ENCODE results near the gene SUPT20HL1. TPM values are rescaled to one million over a fixed set of nuclear protein-coding genes. Genes with fewer than 3 reads are reported as not detected.
"Not testable (repeated sequence)": the region's sequence is repeated elsewhere in the genome, so short reads cannot be mapped to it uniquely, and the experiment has no call there.

The SUPT20HL1 gene
- total RNA-seq (ENCODE audit: unreplicated experiment), result not detected
- long read RNA-seq, result 0 reads

- H3K27ac Mint-ChIP-seq (ENCODE audit: unreplicated experiment), result no peak within 1 kb of the TSS
- TF ChIP-seq CTCF (IDR thresholded peaks at IDR 0.05; ENCODE audit: partially characterized antibody, unreplicated experiment), result no peak
- no peak within 1 kb of the TSS for H3K4me3 Mint-ChIP-seq (ENCODE audit: unreplicated experiment)
- H3K36me3 Mint-ChIP-seq (ENCODE audit: unreplicated experiment), result no peaks in the 10 kb centered on the region
- no peak for DNase-seq
- no peaks in the 10 kb centered on the region for H3K4me1 Mint-ChIP-seq (ENCODE audit: low read depth, unreplicated experiment)
- H3K9me3 Mint-ChIP-seq (ENCODE audit: unreplicated experiment), result no peaks in the 10 kb centered on the region
- peaks cover 1% of the 10 kb centered on the region for H3K27me3 Mint-ChIP-seq (ENCODE audit: unreplicated experiment)
Observed at GRCh38 chrX:24360272-24360671, at the start of gene SUPT20HL1. SUPT20HL1 (plus strand) TSS chrX:24360639; CDS start chrX:24362761, 2,122 bp downstream.

DNA sequence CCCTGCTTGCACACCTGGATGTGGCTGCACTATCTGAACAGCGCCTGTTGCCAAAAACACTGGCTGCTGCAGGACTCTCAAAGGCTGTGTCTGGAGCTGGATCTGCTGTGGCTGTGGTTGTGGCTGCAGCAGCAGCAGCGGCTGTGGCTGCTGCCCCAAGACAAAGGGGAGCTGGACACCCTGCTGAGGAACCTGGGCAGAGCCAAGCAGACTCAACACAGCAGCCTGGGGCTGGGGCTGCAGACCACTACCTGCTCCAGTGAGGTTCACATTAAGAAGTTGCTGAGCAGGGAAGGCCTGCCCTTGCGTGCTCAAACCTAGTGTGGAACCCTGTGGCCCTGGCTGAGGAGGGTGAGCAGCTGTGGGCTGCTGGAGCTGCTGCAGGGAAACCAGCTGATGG lies 49.5 kb upstream of the SUPT20HL1 start:
- not testable (repeated sequence) for H3K4me3 Mint-ChIP-seq (ENCODE audit: unreplicated experiment); H3K27me3 Mint-ChIP-seq (ENCODE audit: unreplicated experiment); H3K4me1 Mint-ChIP-seq (ENCODE audit: low read depth, unreplicated experiment); H3K36me3 Mint-ChIP-seq (ENCODE audit: unreplicated experiment); H3K9me3 Mint-ChIP-seq (ENCODE audit: unreplicated experiment); DNase-seq; H3K27ac Mint-ChIP-seq (ENCODE audit: unreplicated experiment)

GRCh38 chrX:24311507-24312248 lies 48.8 kb upstream of the SUPT20HL1 start:
- not testable (repeated sequence) for H3K36me3 Mint-ChIP-seq (ENCODE audit: unreplicated experiment); H3K4me1 Mint-ChIP-seq (ENCODE audit: low read depth, unreplicated experiment); H3K27ac Mint-ChIP-seq (ENCODE audit: unreplicated experiment); H3K9me3 Mint-ChIP-seq (ENCODE audit: unreplicated experiment); H3K27me3 Mint-ChIP-seq (ENCODE audit: unreplicated experiment); DNase-seq; H3K4me3 Mint-ChIP-seq (ENCODE audit: unreplicated experiment)

DNA sequence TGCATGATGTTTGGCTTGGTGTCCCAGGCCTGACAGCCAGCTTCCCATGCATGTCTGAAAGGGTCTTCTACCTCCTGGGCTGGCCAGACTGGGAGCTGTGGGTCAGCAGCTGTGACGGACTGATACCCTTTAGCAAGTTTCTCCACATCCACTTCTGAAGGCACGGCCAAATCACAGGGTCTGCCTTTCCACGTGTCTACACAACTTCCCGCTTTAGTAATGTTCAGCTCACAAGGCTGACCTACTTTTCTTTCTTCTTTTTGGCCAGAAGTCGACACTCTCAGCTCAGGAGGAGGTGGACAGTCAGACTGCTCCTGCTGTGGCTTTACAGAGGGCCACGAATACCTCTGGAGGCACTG lies 48.2 kb upstream of the SUPT20HL1 start:
- not testable (repeated sequence) for DNase-seq; H3K27ac Mint-ChIP-seq (ENCODE audit: unreplicated experiment); H3K27me3 Mint-ChIP-seq (ENCODE audit: unreplicated experiment); H3K9me3 Mint-ChIP-seq (ENCODE audit: unreplicated experiment); H3K4me3 Mint-ChIP-seq (ENCODE audit: unreplicated experiment); H3K36me3 Mint-ChIP-seq (ENCODE audit: unreplicated experiment); H3K4me1 Mint-ChIP-seq (ENCODE audit: low read depth, unreplicated experiment)

DNA sequence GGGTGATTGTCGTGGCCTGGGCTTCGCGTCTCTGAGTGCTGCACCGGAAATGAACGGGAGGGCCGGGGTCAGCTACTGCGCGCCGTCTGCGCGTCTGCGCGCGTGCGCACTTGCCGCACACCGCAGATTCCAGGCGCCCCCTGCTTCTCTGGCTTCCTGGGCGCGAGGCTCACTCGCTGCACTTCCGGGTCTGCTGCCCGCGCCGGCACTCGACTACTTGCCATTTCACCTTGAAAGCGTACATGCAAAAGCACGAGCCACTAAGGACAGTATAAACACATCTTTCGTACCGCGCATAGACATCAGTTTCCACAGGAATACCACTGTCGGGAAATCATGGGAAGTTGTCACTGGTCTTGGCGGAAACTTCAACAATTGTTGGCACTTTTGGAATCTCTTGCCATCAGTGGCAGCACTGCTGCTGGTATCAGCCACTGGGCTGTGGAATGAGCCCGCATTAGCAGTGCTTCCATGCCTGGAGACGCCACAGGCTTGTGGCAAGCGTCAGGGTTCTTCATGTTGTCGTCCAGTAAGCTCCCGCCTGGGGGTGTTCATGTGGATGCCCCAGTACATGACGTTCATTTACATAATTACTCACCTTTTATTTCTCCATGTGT lies 46.3 kb upstream of the SUPT20HL1 start, which contains the start of gene SUPT20HL2:
SUPT20HL2 (minus strand) TSS at position 51 of the 617 bp plus-strand sequence. CDS start 754 bp downstream, outside the sequence.
- Mint-ChIP-seq H3K36me3 (ENCODE audit: unreplicated experiment) (no peaks in the 10 kb centered on the region), H3K27ac (ENCODE audit: unreplicated experiment) (no peak within 1 kb of the TSS), H3K27me3 (ENCODE audit: unreplicated experiment) (no peaks in the 10 kb centered on the region), H3K4me1 (ENCODE audit: low read depth, unreplicated experiment) (no peaks in the 10 kb centered on the region), H3K9me3 (ENCODE audit: unreplicated experiment) (no peaks in the 10 kb centered on the region), H3K4me3 (ENCODE audit: unreplicated experiment) (no peak within 1 kb of the TSS)
- TF ChIP-seq CTCF (IDR thresholded peaks at IDR 0.05; ENCODE audit: partially characterized antibody, unreplicated experiment), result no peak
- DNase-seq, result no peak

- no peak for DNase-seq
- no peaks in the 10 kb centered on the region for H3K4me1 Mint-ChIP-seq (ENCODE audit: low read depth, unreplicated experiment)
- no peak for TF ChIP-seq CTCF (IDR thresholded peaks at IDR 0.05; ENCODE audit: partially characterized antibody, unreplicated experiment)
- H3K27ac Mint-ChIP-seq (ENCODE audit: unreplicated experiment), result no peak overlapping the region
- H3K36me3 Mint-ChIP-seq (ENCODE audit: unreplicated experiment), result no peaks in the 10 kb centered on the region
- H3K4me3 Mint-ChIP-seq (ENCODE audit: unreplicated experiment), result no peak overlapping the region
- H3K27me3 Mint-ChIP-seq (ENCODE audit: unreplicated experiment), result no peaks in the 10 kb centered on the region
- no peaks in the 10 kb centered on the region for H3K9me3 Mint-ChIP-seq (ENCODE audit: unreplicated experiment)
Observed at GRCh38 chrX:24316111-24316510, 44.3 kb upstream of the SUPT20HL1 start.

Measured in glutamatergic neuron (in vitro differentiated cells).